ENCODE measurements around the gene ARMC6.

GRCh38 chr19:19039901-19040300 lies 6.5 kb downstream of the ARMC6 start:
- no peak for TF ChIP-seq CTCF (IDR thresholded peaks at IDR 0.05)
- no peak for TF ChIP-seq POLR2A (IDR thresholded peaks at IDR 0.05)

Measured in uterus (tissue), 2 donors.